HUES64 (cell line): ENCODE measurements around the gene HCFC1R1.

Experiments used
- H3K27ac ChIP-seq: 2 replicates; pipeline ENCODE4 v1.7.0; 2013; ENCODE audit warnings: low read depth, low read length, inconsistent platforms
- H3K27me3 ChIP-seq: 2 replicates; pipeline ENCODE4 v1.6.1; 2013; ENCODE audit warnings: mild to moderate bottlenecking, low read length; ENCODE audit not compliant: insufficient read depth
- H3K36me3 ChIP-seq: 2 replicates; pipeline ENCODE4 v1.6.1; 2013; ENCODE audit warnings: mild to moderate bottlenecking, low read length; ENCODE audit not compliant: insufficient read depth
- H3K4me1 ChIP-seq: 2 replicates; pipeline ENCODE4 v1.6.1; 2013; ENCODE audit warnings: mild to moderate bottlenecking, low read length, moderate library complexity; ENCODE audit not compliant: insufficient read depth
- H3K4me3 ChIP-seq: 2 replicates; pipeline ENCODE4 v1.5.1; 2013; ENCODE audit warnings: mild to moderate bottlenecking, low read length, moderate library complexity
- H3K9ac ChIP-seq: 2 replicates; pipeline ENCODE4 v1.6.1; 2013; ENCODE audit warnings: mild to moderate bottlenecking, low read depth, low read length
- H3K9me3 ChIP-seq: 2 replicates; pipeline ENCODE4 v1.6.1; 2013; ENCODE audit warnings: low read depth, low read length; ENCODE audit not compliant: insufficient read depth
- WGBS: fragments of 150-250, 120-280 bp; methylation state at CpG from one replicate; pipeline ENCODE4 v1.1.7; 2013; ENCODE audit warnings: missing lambda C conversion rate; 5-methylcytosine and 5-hydroxymethylcytosine counted together

The HCFC1R1 gene

DNA sequence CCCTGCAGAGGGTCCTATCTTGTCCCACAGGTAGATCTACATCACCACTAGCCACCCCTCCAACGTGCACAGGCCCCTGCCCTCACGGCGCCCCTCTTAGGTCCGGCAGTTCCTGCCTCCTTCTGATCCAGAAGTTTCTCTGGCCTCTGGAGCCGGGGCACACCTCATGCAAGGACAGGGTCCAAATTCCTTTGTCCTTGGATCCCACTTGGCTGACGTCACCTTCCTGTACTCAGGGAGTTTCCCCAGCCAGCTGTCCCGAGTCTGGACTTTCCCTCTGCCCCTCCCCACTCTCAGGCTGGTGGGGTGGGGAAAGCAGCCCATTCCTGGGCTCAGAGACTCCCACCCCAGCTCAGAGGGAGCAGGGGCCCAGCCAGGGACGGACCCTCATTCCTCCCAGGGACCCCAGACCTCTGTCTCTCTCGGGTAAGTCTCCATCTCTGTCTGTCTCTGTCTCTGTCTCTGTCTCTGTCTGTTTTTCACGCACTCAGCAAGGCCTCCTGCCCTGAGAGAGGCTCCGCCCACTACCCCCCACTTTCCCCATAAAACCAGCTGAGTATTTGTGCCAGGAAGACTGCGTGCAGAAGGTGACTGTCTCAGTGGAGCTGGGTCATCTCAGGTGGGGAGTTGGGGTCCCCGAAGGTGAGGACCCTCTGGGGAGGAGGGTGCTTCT, 41.5 kb upstream of the HCFC1R1 start, which contains the start of gene IL32:
IL32 (plus strand) TSS at position 572 of the 673 bp plus-strand sequence. CDS start 172 bp downstream, outside the sequence.
- peaks cover 4% of the 10 kb centered on the region; the same call in 1 of the 2 replicates for H3K4me1 ChIP-seq
- H3K9ac ChIP-seq: peak within 1 kb of the TSS; percentile 26; the same call in 1 of the 2 replicates
- H3K4me3 ChIP-seq: no peak within 1 kb of the TSS
- H3K27me3 ChIP-seq: no peaks in the 10 kb centered on the region
- H3K36me3 ChIP-seq: no peaks in the 10 kb centered on the region
- H3K27ac ChIP-seq: no peak within 1 kb of the TSS
- no peaks in the 10 kb centered on the region for H3K9me3 ChIP-seq
- 75% methylated on average over 13 of the region's 13 CpGs for WGBS

DNA sequence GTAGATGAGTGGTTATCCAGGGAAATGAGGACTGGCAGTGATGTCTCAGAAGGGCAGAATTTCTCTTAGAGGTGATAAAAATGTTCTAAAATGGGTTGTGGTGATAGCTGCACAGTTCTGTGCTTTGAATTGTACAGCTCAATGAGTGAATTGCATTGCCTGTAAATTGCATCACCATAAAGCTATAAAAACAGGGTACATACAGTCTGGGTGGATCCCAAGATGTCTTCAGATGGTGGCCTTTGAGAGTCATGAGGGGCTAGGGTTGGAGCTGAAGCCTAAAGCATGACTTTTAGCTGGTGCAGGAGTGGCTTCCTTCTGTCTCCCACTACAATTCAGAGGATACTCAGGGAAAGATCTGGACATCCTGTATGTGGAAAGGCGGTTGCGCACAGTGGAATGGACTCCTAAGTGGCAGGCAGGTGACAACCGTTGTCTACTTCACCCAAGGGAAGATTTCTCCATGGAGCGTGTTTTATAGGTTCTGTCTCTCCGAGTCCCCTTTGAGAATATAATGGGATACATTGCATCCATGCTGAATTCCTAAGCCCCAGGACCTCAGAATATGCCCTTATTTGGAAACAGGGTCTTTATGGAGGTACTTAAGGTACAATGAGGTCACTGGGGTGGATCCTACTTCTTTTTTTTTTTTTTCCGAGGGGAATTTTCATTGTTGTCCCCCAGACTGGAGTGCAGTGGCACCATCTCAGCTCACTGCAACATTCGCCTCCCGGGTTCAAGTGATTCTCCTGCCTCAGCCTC, 40.1 kb upstream of the HCFC1R1 start:
- WGBS: 90% methylated on average over 8 of the region's 8 CpGs
- H3K4me3 ChIP-seq: no peak overlapping the region
- peaks cover 8% of the 10 kb centered on the region; the same call in 1 of the 2 replicates for H3K4me1 ChIP-seq
- peak overlapping the region; percentile 70; the same call in 1 of the 2 replicates for H3K27ac ChIP-seq
- H3K9ac ChIP-seq: peak overlapping the region; percentile 59; the same call in 1 of the 2 replicates
- H3K27me3 ChIP-seq: no peaks in the 10 kb centered on the region
- H3K9me3 ChIP-seq: no peaks in the 10 kb centered on the region
- no peaks in the 10 kb centered on the region for H3K36me3 ChIP-seq

DNA sequence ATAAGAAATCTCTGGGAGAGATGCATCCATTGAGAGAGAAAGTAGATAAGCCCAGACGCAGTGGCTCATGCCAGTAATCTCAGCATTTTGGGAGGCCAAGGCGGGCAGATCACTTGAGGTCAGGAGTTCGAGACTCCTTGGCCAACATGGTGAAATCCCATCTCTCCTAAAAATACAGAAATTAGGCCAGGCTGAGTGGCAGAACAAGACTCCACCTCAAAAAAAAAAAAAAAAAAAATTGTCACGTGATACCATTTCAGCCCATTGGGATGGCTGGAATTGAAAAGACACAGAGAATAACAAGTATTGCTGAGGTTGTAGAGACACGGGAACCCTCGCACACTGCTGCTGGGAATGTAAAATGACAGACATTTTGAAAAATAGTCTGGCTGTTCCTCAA, 38.8 kb upstream of the HCFC1R1 start:
- H3K9me3 ChIP-seq: no peaks in the 10 kb centered on the region
- no peaks in the 10 kb centered on the region for H3K36me3 ChIP-seq
- H3K4me3 ChIP-seq: no peak overlapping the region
- H3K27ac ChIP-seq: no peak overlapping the region
- H3K4me1 ChIP-seq: peaks cover 8% of the 10 kb centered on the region; the same call in 1 of the 2 replicates
- peaks cover 9% of the 10 kb centered on the region; the same call in 1 of the 2 replicates for H3K27me3 ChIP-seq
- 87% methylated on average over 6 of the region's 6 CpGs for WGBS
- H3K9ac ChIP-seq: no peak overlapping the region

DNA sequence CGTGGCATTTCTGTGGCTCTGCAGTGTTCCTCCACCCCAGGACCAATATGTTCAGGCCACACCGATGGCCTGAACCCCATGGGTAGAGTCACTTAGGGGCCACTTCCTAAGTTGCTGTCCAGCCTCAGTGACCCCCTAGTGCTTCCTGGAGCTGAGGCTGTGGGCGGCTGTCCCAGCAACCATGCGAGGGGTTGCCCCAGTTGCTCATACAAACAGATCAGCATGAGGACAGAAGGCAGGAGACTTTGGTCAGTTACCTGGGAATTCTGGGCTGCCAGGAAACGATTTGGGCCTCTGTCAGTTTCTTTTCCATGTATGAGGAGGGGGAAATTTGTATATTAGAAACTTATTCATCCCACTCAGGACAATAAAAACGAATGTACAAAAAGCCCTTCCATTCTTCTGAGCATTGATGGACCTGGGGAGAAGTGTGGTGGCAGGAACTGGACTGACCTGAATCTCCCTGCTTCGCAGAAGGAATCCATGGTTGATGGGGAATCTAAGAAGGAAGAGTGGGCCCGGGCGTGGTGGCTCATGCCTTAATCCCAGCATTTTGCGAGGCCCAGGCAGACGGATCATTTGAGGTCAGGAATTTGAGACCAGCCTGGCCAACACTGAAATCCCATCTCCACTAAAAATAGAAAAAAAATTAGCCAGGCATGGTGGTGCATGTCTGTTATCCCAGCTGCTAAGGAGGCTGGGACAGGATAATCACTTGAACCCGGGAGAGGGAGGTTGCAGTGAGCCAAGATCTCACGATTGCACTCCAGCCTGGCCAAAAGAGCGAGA, 36.8 kb upstream of the HCFC1R1 start:
- Histone ChIP-seq H3K27me3 (peaks cover 12% of the 10 kb centered on the region), H3K27ac (no peak overlapping the region), H3K36me3 (no peaks in the 10 kb centered on the region), H3K4me3 (no peak overlapping the region), H3K4me1 (peaks cover 8% of the 10 kb centered on the region; the same call in 1 of the 2 replicates), H3K9me3 (no peaks in the 10 kb centered on the region), H3K9ac (no peak overlapping the region)
- 90% methylated on average over 11 of the region's 14 CpGs for WGBS

DNA sequence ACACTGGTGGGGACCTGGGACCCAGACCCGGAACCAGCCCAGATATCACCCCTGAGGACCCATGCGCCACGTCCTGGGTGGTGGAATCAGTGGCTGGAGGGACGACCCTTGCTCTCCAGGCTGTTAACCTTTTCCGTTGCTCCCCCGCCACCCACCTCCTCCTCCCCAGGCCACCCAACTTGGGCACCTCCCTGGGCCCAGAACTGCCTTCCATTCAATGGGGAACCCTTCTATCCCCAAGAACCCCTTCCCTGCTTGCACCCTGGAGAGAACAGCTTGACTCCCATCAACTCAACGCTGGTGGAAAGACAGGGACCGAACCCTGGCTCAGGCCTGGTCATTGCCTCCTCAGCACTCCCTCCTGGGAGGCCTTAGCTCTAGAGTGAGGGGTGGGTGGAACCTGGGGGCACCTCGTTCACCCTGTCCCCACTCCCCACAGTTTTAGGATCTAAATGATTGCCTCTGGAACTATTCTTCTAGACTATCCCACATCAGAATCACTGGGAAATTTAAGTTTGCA, 36.0 kb upstream of the HCFC1R1 start:
- 61% methylated on average over 9 of the region's 9 CpGs for WGBS

DNA sequence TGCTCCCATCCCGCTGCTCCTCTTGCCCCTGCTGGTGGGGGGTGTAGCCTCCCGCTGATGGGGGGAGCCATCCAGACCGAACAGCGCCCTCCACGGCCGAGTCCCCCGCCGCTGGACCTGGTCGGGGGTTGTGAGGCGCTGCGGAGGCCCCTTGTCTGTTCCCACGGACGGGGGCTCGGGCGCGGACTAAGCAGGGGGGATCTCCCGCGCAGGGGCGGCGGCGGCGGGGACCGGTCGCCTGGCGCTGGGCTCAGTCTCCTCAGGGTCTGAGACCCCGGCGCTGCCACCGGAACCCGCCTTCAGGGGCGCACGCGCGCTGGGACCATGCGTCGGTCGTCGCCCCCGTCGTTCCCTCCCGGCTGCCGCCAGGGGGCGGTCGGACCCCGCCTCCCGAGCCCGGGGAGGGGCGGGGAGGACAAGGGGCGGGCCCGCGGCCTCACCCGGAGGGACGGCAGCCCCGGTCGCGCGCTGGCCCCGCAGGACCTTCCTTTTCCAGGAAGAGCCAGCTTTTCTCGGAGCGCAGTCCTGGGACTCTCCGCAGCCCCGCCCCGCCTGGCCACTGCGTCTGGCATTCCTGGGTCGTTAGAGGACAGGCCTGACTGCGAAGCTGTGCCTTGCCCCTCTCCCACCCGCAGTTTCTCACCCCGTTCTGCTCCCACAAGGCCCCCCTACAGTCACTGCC, 35.4 kb upstream of the HCFC1R1 start:
- Histone ChIP-seq H3K9me3 (no peaks in the 10 kb centered on the region), H3K27me3 (peaks cover 12% of the 10 kb centered on the region), H3K4me1 (0 out of 2 replicates have a peak, but pooled peaks cover 4% of the 10 kb centered on the region), H3K4me3 (peak overlapping the region; percentile 80), H3K36me3 (no peaks in the 10 kb centered on the region; the same call in 1 of the 2 replicates), H3K9ac (peak overlapping the region; percentile 74), H3K27ac (peak overlapping the region; percentile 62; the same call in 1 of the 2 replicates)
- under 1% methylated on average over 67 of the region's 67 CpGs for WGBS

More for the DNA sequence above, 36.0 kb upstream of the HCFC1R1 start:
- H3K4me1 ChIP-seq: 0 out of 2 replicates have a peak, but pooled peaks cover 4% of the 10 kb centered on the region
- H3K9ac ChIP-seq: peak overlapping the region; percentile 60
- no peaks in the 10 kb centered on the region; the same call in 1 of the 2 replicates for H3K36me3 ChIP-seq
- H3K4me3 ChIP-seq: peak overlapping the region; percentile 80
- H3K27ac ChIP-seq: peak overlapping the region; percentile 62; the same call in 1 of the 2 replicates
- H3K27me3 ChIP-seq: peaks cover 12% of the 10 kb centered on the region
- H3K9me3 ChIP-seq: no peaks in the 10 kb centered on the region

DNA sequence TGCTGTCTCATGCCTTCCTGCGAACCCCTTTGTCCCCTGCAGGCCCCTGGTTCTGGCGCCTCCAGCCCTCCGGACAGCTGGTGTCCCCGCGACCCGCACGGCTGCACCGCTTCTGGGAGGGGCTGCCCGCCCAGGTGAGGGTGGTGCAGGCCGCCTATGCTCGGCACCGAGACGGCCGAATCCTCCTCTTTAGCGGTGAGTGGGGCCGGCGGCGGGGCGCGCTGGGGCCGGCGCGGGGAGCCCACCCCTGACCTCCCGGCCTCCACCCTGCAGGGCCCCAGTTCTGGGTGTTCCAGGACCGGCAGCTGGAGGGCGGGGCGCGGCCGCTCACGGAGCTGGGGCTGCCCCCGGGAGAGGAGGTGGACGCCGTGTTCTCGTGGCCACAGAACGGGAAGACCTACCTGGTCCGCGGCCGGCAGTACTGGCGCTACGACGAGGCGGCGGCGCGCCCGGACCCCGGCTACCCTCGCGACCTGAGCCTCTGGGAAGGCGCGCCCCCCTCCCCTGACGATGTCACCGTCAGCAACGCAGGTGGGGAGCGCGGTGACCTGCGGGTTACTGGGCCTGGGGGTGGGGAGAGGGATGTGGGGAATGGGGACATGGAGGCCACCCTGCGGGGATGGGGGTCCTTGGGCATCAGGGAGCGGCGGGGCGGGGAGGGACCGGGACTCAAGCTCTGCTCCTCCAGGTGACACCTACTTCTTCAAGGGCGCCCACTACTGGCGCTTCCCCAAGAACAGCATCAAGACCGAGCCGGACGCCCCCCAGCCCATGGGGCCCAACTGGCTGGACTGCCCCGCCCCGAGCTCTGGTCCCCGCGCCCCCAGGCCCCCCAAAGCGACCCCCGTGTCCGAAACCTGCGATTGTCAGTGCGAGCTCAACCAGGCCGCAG, 34.6 kb upstream of the HCFC1R1 start:
- H3K27ac ChIP-seq: peak overlapping the region; percentile 59; the same call in 1 of the 2 replicates
- peaks cover 12% of the 10 kb centered on the region for H3K27me3 ChIP-seq
- no peaks in the 10 kb centered on the region; the same call in 1 of the 2 replicates for H3K36me3 ChIP-seq
- 0 out of 2 replicates have a peak, but pooled peaks cover 4% of the 10 kb centered on the region for H3K4me1 ChIP-seq
- no peaks in the 10 kb centered on the region for H3K9me3 ChIP-seq
- peak overlapping the region; percentile 74; the same call in 1 of the 2 replicates for H3K9ac ChIP-seq
- 8% methylated on average over 77 of the region's 77 CpGs for WGBS
- peak overlapping the region; percentile 80 for H3K4me3 ChIP-seq

DNA sequence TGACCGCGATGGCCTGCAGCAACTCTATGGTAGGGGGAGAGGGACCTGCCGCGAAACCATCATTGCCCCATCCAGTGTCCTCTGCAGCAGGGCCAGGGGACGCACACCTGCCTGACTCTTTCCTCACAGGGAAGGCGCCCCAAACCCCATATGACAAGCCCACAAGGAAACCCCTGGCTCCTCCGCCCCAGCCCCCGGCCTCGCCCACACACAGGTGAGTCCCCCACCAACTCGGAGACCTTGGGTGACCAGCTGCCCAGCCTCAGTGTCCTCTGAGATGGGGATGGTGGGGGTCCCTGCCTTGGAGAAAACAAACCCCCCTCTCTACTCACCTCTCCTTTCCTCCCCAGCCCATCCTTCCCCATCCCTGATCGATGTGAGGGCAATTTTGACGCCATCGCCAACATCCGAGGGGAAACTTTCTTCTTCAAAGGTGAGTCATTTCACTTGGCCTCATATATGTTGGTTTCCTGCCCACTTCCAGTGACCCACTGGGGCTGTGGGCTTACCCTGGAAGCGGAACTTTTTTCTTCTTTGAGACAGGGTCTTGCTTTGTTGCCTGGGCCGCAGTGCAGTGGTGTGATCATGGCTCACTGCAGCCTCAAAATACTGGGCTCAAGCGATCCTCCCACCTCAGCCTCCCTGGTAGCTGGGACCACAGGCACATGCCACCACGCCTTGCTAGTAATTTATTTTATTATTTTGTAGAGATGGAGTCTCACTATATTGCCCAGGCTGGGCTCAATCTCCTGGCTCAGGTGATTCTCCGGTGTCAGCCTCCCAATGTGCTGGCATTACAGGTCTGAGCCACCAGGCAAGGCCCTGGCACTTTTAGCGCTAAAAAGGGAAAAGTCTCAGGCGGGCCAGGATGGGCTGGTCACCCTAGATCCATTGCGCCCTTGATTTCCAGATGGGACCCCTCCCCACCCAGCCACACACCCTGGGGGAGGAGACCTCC, 33.7 kb upstream of the HCFC1R1 start:
- Histone ChIP-seq H3K9ac (0 out of 2 replicates have a peak overlapping the region, but pooled peaks have one; percentile 52), H3K4me1 (0 out of 2 replicates have a peak, but pooled peaks cover 4% of the 10 kb centered on the region), H3K9me3 (no peaks in the 10 kb centered on the region), H3K27ac (no peak overlapping the region), H3K27me3 (peaks cover 12% of the 10 kb centered on the region), H3K4me3 (peak overlapping the region; percentile 80), H3K36me3 (no peaks in the 10 kb centered on the region; the same call in 1 of the 2 replicates)
- WGBS: 91% methylated on average over 22 of the region's 22 CpGs
